Peyer's patch (tissue), 4 donors: ENCODE measurements around the gene CCDC63.

Experiments
- CTCF ChIP-seq, 6 experiments: fragments of 450-650 bp in 4 of 6; fragments of 200-600 bp in 2 of 6; sonication (generic) in 1 of 6; IDR thresholded peaks; one replicate each; pipeline ENCODE4 v1.5.1; 2017 to 2019; ENCODE audit warnings: antibody characterized with exemption in 6 of 6, mild to moderate bottlenecking in 3 of 6, moderate library complexity in 1 of 6
- POLR2A ChIP-seq, 2 donors: fragments of 450-650 bp; IDR thresholded peaks; one replicate each; pipeline ENCODE4 v1.5.1; 2017; ENCODE audit warnings: antibody characterized with exemption in 2 of 2, mild to moderate bottlenecking in 2 of 2, moderate library complexity in 2 of 2

GRCh38 chr12:110872100-110872499 is 25.3 kb downstream of the CCDC63 start:
- TF ChIP-seq CTCF (IDR thresholded peaks at IDR 0.05), result no peak
- TF ChIP-seq POLR2A (IDR thresholded peaks at IDR 0.05), result no peak
